ENCODE measurements around the gene THAP4. TPM values are rescaled to one million over a fixed set of nuclear protein-coding genes. Genes with fewer than 3 reads are reported as not detected.

The THAP4 gene
- total and polyA plus RNA-seq, 2 of the 13 experiments (the other 11 are each of a cell fraction or from before 2014, with no cell fraction given): 59.7 to 75.7 TPM

DNA sequence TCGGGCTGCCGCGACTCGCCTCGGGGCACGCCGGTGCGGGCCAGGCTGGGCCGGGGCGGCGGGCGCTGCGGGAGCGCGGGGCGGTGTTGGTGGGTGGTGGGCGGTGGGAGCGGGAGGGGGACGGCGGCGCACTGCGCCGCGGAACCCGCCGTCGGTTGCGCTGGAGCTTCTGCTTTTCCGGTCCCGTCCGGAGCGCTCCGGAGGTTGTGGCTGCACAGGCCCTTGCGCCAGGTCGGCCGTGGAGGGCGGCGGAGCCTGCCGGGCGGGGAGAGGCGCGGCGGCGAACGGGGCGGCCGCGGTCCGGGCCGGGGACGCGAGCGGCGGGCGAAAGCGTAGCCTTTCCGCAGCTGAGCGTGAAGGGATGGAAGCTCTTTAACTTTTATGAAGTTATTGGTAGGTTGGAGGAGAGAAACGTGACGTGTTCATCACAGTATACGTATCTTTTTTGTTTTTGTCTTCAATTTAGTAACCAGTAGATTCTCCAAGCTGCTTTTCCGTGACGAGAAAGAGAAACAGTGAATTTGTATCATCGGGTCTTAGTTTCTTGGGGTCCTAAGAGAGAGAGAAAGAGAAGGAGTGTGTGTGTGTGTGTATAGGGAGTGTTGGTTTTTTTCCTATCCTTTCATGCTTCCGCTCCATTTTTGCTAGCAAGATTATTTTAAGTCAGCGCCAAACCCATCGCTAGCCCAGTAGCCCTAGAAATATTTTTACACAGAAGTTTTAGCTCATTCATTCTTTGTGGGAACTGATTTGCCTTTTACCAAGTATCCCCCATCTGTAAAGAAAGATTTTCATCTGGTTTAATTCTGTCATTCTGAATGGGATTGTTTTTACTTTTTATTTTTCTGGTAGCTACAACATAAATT is 1.1 kb upstream of the THAP4 start (continued):
- TF ChIP-seq ZNF383 (CRISPR knock-in tag; IDR thresholded peaks at IDR 0.05; ENCODE audit: borderline replicate concordance) (no peak), KDM5A (IDR thresholded peaks at IDR 0.05; ENCODE audit: borderline replicate concordance, low read length) (peak; percentile 76), POLR2A (IDR thresholded peaks at IDR 0.05; ENCODE audit: insufficient read depth in 1 of 2, low read depth in 2 of 2, low read length in 2 of 2) (no peak), ZSCAN30 (CRISPR knock-in tag; IDR thresholded peaks at IDR 0.05) (no peak), EED (CRISPR knock-in tag; IDR thresholded peaks at IDR 0.05) (no peak), IRF2 (CRISPR knock-in tag; IDR thresholded peaks at IDR 0.05) (no peak), KAT7 (CRISPR knock-in tag; IDR thresholded peaks at IDR 0.05; ENCODE audit: borderline replicate concordance) (peak; percentile 5; the same call in 1 of the 2 replicates), ZNF878 (CRISPR knock-in tag; IDR thresholded peaks at IDR 0.05) (no peak), RORA (CRISPR knock-in tag; IDR thresholded peaks at IDR 0.05) (no peak), ZNF775 (CRISPR knock-in tag; IDR thresholded peaks at IDR 0.05; ENCODE audit: borderline replicate concordance) (no peak), ATF7-NPFF (CRISPR knock-in tag; IDR thresholded peaks at IDR 0.05; ENCODE audit: low read depth) (no peak), HOXD1 (CRISPR knock-in tag; IDR thresholded peaks at IDR 0.05) (no peak), ZEB1 (IDR thresholded peaks at IDR 0.05; ENCODE audit: insufficient replicate concordance, low read depth) (peak; percentile 14), SIN3A (IDR thresholded peaks at IDR 0.05; ENCODE audit: borderline replicate concordance, low read depth, low read length) (0 out of 2 replicates have a peak, but pooled peaks have one; percentile 10), HNF4G (IDR thresholded peaks at IDR 0.05; ENCODE audit: borderline replicate concordance, low read depth, low read length) (no peak), HNF4G (CRISPR knock-in tag; IDR thresholded peaks at IDR 0.05; ENCODE audit: borderline replicate concordance, low read depth) (no peak), ZSCAN22 (CRISPR knock-in tag; IDR thresholded peaks at IDR 0.05) (no peak), AGO1 (IDR thresholded peaks at IDR 0.05; ENCODE audit: low read depth, low read length, poor library complexity, severe bottlenecking) (peak; percentile 14), TMF1 (CRISPR knock-in tag; IDR thresholded peaks at IDR 0.05; ENCODE audit: low read depth) (peak; percentile 20; the same call in 1 of the 2 replicates), ZNF709 (CRISPR knock-in tag; IDR thresholded peaks at IDR 0.05) (no peak; the same call in 1 of the 2 replicates), ZNF660 (CRISPR knock-in tag; IDR thresholded peaks at IDR 0.05; ENCODE audit: borderline replicate concordance, low read depth) (no peak)
- TF ChIP-seq, protein P1, sequence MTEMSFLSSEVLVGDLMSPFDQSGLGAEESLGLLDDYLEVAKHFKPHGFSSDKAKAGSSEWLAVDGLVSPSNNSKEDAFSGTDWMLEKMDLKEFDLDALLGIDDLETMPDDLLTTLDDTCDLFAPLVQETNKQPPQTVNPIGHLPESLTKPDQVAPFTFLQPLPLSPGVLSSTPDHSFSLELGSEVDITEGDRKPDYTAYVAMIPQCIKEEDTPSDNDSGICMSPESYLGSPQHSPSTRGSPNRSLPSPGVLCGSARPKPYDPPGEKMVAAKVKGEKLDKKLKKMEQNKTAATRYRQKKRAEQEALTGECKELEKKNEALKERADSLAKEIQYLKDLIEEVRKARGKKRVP (CRISPR knock-in tag; IDR thresholded peaks at IDR 0.05): no peak; a peak in 1 of 4 replicates
- TF ChIP-seq, protein P2, sequence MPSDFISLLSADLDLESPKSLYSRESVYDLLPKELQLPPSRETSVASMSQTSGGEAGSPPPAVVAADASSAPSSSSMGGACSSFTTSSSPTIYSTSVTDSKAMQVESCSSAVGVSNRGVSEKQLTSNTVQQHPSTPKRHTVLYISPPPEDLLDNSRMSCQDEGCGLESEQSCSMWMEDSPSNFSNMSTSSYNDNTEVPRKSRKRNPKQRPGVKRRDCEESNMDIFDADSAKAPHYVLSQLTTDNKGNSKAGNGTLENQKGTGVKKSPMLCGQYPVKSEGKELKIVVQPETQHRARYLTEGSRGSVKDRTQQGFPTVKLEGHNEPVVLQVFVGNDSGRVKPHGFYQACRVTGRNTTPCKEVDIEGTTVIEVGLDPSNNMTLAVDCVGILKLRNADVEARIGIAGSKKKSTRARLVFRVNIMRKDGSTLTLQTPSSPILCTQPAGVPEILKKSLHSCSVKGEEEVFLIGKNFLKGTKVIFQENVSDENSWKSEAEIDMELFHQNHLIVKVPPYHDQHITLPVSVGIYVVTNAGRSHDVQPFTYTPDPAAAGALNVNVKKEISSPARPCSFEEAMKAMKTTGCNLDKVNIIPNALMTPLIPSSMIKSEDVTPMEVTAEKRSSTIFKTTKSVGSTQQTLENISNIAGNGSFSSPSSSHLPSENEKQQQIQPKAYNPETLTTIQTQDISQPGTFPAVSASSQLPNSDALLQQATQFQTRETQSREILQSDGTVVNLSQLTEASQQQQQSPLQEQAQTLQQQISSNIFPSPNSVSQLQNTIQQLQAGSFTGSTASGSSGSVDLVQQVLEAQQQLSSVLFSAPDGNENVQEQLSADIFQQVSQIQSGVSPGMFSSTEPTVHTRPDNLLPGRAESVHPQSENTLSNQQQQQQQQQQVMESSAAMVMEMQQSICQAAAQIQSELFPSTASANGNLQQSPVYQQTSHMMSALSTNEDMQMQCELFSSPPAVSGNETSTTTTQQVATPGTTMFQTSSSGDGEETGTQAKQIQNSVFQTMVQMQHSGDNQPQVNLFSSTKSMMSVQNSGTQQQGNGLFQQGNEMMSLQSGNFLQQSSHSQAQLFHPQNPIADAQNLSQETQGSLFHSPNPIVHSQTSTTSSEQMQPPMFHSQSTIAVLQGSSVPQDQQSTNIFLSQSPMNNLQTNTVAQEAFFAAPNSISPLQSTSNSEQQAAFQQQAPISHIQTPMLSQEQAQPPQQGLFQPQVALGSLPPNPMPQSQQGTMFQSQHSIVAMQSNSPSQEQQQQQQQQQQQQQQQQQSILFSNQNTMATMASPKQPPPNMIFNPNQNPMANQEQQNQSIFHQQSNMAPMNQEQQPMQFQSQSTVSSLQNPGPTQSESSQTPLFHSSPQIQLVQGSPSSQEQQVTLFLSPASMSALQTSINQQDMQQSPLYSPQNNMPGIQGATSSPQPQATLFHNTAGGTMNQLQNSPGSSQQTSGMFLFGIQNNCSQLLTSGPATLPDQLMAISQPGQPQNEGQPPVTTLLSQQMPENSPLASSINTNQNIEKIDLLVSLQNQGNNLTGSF (CRISPR knock-in tag; IDR thresholded peaks at IDR 0.05): no peak
